HCT116 (cell line): ENCODE measurements around the gene SDK1.

Source experiments
- EZH2 ChIP-seq: fragments of 200-600 bp; sonication (generic); IDR thresholded peaks from 2 replicates; pipeline ENCODE4 v1.6.1; 2017; ENCODE audit warnings: antibody characterized with exemption, mixed run types
- POLR2A ChIP-seq: IDR thresholded peaks from 2 replicates; pipeline ENCODE4 v1.7.0; 2011; ENCODE audit warnings: borderline replicate concordance; ENCODE audit not compliant: insufficient read depth, insufficient read length; ENCODE audit errors: extremely low read depth
- RAD21 ChIP-seq: IDR thresholded peaks from 2 replicates; pipeline ENCODE4 v1.6.1; 2012; ENCODE audit warnings: low read depth, mild to moderate bottlenecking

DNA sequence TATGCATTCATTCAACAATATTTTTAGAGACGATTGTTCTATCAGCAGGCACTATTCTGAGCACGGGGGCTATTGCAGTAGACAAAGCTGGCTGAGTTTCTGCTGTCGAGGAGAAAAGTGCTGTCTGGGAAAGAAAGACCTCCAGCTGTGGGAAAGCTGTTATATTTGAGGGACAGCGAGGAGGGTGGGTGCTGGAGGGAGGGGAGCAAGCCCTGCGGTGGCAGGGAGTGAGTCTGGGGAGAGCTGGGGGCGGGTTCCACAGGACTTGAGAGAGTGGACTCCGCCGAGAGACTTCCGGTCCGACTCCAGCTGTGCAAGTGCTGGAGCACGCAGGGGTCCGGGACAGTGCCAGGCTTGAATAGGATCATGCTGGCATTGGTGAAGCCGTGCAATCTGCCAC lies 778.9 kb downstream of the SDK1 start:
- TF ChIP-seq POLR2A (no peak), EZH2 (no peak), RAD21 (no peak)
